ENCODE measurements around the gene RFESD. TPM values are rescaled to one million over a fixed set of nuclear protein-coding genes. Genes with fewer than 3 reads are reported as not detected.

The RFESD gene
- total RNA-seq, 1 experiment from 2014 or later: 2.2 TPM

GRCh38 chr5:95615164-95615467, 31.5 kb upstream of the RFESD start:
- ATAC-seq (no peak), DNase-seq (ENCODE audit: low read depth, low spot score) (no peak)
- no peaks in the 10 kb centered on the region for H3K36me3 ChIP-seq (ENCODE audit: control insufficient read depth, insufficient read depth, low read length)
- no peaks in the 10 kb centered on the region for H3K27me3 ChIP-seq (ENCODE audit: control insufficient read depth, insufficient read depth, low read length)
- ChIA-PET POLR2A (interaction anchor here (0.7 kb wide), 1 partner anchor 903 kb away, joined by 4 read pairs; no protein-coding TSS in a partner anchor), CTCF (no interaction called here)
- peaks cover 15% of the 10 kb centered on the region; the same call in 1 of the 2 replicates for H3K9me3 ChIP-seq (ENCODE audit: control insufficient read depth, insufficient read depth, low read depth, low read length)
- no peak overlapping the region for H3K27ac ChIP-seq (ENCODE audit: low read length)
- in situ Hi-C loops (cut with HindIII; ENCODE audit: low pct_unique_long_range_greater_than_20kb, low sequenced_read_pairs): no loop called here
- peaks cover 4% of the 10 kb centered on the region; the same call in 1 of the 2 replicates for H3K4me1 ChIP-seq (ENCODE audit: control insufficient read depth, insufficient read depth, low read length)
- H3K4me3 ChIP-seq (ENCODE audit: low read depth in 2 of 2, low read length in 2 of 2): no peak overlapping the region
- TF ChIP-seq CTCF (IDR thresholded peaks at IDR 0.05): no peak
- TF ChIP-seq REST (IDR thresholded peaks at IDR 0.05; ENCODE audit: insufficient read depth in 1 of 2, low read depth in 2 of 2, low read length in 1 of 2): no peak
- no peak for TF ChIP-seq SIN3A (IDR thresholded peaks at IDR 0.05; ENCODE audit: borderline replicate concordance, insufficient read depth, low read depth, low read length)
- no peak for TF ChIP-seq TCF7L2 (IDR thresholded peaks at IDR 0.05; ENCODE audit: low read depth, low read length)
- no peak for TF ChIP-seq POLR2AphosphoS5 (IDR thresholded peaks at IDR 0.05; ENCODE audit: low read depth, low read length)
- no TSS peak for BruUV-seq (replicated peaks)
- intact Hi-C loops (cut with micrococcal nuclease; ENCODE audit: unreplicated experiment): loop anchor here (10.0 kb wide), 1 partner anchor 60 kb away; the partner anchor contains the start of genes ARSK and SKIC3

- BruUV-seq (replicated peaks): no TSS peak
- peak overlapping the region; percentile 44; the same call in 1 of the 2 replicates for H3K27ac ChIP-seq (ENCODE audit: low read length)
- peaks cover 10% of the 10 kb centered on the region for H3K4me1 ChIP-seq (ENCODE audit: control insufficient read depth, insufficient read depth, low read length)
- ChIA-PET POLR2A (no interaction called here), CTCF (no interaction called here)
- no peak for ATAC-seq
- H3K36me3 ChIP-seq (ENCODE audit: control insufficient read depth, insufficient read depth, low read length): no peaks in the 10 kb centered on the region
- intact Hi-C loops (cut with micrococcal nuclease; ENCODE audit: unreplicated experiment): loop anchor here (10.0 kb wide), 1 partner anchor 62 kb away; the partner anchor contains the start of genes ARSK and SKIC3
- H3K27me3 ChIP-seq (ENCODE audit: control insufficient read depth, insufficient read depth, low read length): no peaks in the 10 kb centered on the region
- in situ Hi-C loops (cut with HindIII; ENCODE audit: low pct_unique_long_range_greater_than_20kb, low sequenced_read_pairs): no loop called here
- DNase-seq (ENCODE audit: low read depth, low spot score): no peak
- no peak for TF ChIP-seq POLR2AphosphoS5 (IDR thresholded peaks at IDR 0.05; ENCODE audit: low read depth, low read length)
- TF ChIP-seq TCF7L2 (IDR thresholded peaks at IDR 0.05; ENCODE audit: low read depth, low read length): no peak
- TF ChIP-seq CTCF (IDR thresholded peaks at IDR 0.05): no peak
- peaks cover 15% of the 10 kb centered on the region; the same call in 1 of the 2 replicates for H3K9me3 ChIP-seq (ENCODE audit: control insufficient read depth, insufficient read depth, low read depth, low read length)
- no peak overlapping the region for H3K4me3 ChIP-seq (ENCODE audit: low read depth in 2 of 2, low read length in 2 of 2)
Measured at GRCh38 chr5:95617057-95617456, 29.5 kb upstream of the RFESD start.

All from Panc1 (cell line).